ENCODE data around the gene FXYD6.
"Not testable (repeated sequence)": the region's sequence is repeated elsewhere in the genome, so short reads cannot be mapped to it uniquely, and the experiment has no call there.

The FXYD6 gene, protein sequence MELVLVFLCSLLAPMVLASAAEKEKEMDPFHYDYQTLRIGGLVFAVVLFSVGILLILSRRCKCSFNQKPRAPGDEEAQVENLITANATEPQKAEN

DNA sequence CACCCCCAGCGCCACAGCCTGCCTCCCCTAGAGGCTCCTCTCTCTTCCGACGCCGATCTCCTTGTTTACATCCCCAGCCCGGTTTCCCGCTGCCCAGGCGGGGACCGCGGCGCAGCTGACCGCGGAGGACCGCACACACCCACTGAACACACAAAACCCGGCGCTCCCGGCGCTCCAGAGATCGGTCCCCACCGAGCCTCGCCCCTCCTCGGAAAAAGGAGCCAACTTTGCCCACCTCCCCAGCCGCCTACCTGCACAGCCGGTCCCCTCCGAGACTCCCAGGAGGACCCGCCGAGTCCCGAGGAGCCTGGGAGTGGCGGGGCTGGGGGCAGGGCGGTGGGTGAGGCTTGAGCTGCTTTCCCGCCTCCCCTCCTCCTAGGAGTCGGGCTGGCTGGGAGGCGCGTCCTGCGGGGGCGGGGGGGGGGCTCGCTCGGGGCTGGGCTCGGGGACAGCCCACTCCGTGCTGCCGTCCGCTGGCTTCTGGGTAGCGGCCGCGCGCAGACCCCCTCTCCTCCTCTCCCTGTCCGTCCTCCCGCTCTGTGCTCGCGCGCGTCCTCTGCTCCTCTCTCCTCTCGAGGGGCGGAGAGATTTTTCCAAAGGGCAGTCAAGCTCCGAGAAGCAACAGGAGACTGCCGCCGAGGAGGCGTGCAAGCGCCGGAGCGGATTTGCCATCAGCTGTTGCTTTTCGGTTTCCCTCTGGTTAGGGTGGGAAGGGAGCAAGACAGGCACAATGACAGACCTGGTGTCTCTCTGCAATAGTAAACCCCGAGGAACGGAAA is at the start of gene FXYD6:
TSS of gene FXYD6 (minus strand) at position 318 of the 779 bp plus-strand sequence. CDS start 33,882 bp downstream, outside the sequence.
- no peak for FAIRE-seq

DNA sequence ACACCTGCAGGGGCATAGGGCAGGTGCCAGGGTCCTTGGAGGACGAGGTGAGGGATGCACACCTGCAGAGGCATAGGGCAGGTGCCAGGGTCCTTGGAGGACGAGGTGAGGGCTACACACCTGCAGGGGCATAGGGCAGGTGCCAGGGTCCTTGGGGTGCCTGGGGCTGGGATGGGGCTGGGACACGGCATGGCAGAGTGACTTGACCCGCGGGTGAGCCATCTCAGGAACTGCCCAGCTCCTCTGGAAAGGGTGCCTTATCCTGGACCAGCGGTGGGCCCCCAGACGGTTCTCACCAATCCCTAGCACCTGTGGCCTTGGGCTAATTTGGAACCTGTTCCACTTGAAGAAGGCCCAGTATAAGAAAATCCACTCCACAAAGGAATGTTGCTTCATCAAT is 49.7 kb upstream of the FXYD6 start:
- not testable (repeated sequence) for FAIRE-seq

DNA sequence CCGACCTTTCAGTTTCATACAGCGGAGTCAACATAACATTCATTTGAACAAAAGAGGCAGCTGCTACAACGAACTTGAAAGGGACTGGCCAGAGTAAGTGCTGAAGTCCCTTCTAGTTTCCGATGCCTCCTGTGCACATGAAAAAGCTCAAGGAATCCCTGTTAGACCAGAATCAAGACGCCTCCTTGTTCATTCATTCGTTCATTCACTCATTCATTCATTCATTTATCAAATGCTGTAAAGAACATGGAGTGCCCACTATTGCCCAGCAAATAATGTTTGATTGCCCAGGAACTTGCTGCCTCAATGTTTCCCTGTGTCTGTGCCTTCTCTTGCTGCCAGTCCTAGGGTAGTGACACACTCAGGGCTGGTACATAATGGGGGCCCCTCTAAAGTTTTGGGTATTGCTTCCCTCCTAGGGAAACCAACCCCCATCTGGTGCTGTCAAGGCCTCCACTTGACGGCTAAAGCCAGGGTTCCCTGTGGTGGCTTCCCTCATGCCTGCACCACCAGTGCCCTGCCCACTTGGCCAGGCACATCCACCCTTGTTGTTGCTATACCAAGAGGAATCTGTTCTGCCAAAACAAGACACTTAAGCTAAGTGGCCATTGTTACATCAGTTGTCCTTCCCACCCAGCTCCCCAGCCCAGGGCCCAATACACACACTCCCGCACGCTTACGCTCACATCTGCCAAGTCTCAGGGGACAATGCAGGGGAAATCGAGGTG is 48.9 kb upstream of the FXYD6 start:
- no peak for FAIRE-seq

DNA sequence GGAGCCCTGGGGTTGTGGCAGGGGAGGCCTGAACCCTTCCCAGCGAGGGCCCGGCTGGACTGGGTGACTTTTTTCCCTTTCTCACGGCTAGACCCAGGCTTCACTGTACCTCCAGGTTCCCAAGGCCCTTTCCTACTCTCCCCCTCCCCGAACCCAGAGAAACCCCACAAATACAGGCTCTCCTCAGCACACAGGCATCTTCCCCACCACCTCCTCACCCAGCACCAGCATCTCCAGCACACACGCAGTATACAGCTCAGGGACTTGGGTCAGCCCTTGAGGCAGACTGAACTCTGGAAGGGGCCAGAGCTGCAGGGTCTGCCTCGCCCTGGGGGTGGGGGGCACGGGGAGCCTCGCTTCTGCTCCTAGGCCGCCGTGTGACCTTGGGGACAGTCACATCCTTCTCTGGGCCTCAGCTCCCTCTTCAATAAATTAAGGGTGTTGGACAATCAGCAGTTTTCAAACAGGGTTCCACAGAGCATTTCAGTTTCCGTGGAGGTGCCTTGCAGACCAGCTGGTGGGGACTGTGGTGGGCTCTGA is 48.2 kb upstream of the FXYD6 start:
- no peak for FAIRE-seq

DNA sequence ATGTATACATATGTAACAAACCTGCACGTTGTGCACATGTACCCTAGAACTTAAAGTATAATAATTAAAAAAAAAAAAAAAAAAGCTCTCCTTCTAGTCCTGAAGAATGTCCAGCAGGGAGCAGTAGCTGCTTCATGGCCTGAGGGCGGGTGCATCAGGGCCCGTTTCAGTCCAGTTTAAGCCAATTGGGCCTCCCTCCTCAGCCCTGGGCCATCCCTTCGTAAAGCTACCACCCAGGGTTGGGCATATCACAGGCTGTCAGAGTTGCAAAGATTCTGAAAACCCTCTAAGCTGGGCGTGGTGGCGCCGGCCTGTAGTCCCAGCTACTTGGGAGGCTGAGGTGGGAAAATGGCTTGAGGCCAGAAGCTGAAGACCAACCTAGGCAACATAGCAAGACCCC is 47.3 kb upstream of the FXYD6 start:
- no peak for FAIRE-seq

DNA sequence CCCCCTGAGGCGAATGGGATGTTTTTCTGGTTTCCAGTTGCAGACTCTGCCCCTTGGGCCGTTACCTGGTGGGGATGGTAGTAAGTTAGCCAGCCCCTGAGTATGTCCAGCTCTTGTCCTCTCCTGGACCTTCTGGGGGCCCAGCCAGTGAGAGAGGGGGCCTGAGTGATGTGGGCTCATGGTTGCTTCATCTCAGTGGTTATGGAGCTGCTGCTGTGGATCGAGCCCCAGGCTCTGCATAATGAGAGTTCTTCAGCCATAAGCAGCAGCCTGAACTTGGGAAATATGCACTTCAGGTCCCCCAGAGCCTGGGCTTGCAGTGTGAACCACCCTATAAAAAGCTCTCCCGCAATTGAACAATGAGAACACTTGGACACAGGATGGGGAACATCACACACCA is 46.8 kb upstream of the FXYD6 start:
- no peak for FAIRE-seq

DNA sequence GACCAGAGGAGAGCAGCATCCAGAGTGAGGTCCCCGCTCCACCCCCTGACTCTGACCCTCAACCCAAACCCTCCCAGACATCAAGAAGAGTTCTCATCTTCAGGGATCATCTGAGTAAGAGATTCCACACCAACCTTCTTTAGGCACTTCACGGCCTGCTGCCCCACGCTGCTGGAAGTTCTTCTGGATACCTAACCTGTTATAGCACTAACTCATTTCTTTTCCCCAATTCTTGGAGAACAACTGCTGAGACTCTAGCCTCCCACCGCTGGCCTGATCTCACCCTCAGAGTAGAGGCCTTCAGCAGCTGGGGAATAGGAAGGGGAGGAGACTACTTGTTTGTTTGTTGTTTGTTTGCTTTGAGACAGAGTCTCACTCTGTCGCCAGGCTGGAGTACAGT is 45.4 kb upstream of the FXYD6 start:
- FAIRE-seq, result no peak

DNA sequence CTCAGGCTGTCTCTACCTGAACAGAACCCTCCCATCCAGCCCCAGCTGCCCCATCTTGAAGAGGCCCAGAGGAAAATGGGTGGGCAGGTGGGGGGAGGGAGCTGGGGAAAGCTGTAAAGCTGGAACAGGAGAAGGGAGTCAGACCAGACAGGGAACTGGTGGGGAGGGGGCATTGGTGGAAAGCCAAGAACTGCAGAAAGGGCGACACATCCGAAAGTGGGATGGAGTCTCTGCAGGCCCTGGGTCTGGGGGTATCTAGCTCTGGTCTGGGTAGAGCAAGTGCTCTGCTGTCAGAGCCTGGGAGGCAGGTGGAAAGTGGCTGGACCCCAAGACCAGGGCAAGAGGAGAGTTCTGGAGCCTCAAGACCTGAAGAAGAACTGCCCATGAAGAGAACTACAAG is 45.0 kb upstream of the FXYD6 start:
- FAIRE-seq, result no peak

DNA sequence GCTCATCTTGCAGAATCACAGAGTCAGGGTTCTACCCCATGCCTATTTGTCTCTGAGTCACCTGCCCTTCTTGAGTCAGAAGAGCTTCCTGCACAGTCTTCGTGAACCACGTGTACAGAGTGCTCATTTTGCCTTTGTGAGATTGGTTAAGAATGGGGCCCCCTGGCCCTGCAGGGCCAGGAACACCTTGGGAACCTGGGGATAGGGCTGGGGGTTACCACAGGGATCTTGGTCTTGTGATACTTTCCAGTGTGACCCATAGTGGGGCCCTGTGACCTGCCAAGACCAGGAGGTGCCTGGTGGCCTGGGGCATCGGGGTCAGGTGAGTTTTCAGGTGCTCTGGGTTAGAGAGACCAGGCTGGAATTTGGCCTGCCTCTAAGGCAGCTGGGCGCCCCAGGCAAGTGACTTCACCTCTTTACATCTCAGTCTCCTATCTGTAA is 43.3 kb upstream of the FXYD6 start:
- FAIRE-seq, result no peak

DNA sequence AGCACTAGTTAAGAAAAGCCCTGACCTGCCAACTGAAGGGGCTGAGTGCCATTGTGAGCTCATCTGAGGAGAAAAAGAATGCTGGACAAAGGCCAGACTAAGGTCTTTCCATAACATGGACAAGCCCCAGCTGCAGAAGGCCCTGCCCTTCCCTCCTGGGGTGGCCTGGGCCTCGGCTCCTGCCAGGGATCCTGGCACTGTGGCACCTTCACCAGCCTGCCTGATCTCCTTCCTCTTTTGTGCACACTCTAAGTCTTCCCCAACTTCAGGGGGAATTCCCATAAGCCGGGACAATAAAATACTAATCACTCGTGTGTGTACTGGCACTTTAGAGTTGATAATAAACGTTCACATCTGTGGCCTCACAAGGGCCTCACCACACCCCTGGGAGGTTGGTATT is 42.9 kb upstream of the FXYD6 start:
- FAIRE-seq, result no peak

DNA sequence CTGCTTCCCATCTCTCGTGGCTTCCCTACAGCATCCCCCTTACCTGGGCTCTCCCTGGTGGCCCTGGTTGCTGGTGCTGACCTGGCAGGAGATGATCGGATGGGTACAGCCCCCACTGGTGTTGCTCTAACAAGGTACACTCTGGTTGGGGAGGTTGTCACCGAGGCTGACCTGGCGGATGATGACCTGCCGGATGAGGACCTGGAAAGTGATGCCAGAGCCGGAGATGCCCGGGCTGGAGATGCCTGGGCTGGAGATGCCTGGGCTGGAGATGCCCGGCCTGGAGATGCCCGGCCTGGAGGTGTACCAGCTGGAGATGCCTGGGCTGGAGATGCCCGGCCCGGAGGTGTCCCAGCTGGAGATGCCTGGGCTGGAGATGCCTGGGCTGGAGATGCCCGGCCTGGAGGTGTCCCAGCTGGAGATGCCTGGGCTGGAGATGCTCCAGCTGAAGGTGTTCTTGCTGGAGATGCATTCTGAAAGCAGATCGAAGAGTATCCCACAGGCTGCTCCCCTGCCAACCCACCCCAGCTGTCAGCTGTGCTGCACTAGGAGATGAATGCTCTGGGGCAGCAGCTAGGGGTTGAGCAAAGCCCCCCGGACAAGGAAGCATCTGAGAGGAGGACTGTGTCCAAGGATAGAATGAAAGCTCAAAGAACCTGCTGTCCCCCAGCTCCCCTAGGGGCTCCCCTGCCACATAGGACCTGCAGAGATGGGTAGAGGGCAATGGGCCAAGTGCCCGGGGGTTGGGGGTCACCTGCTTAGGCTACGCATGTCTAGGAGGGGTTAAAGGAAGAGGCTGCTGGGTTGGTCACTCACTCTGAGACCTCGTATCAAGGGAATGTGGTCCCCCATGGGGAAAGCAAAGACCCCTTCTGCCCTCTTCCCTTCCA is 42.2 kb upstream of the FXYD6 start:
- no peak for FAIRE-seq

DNA sequence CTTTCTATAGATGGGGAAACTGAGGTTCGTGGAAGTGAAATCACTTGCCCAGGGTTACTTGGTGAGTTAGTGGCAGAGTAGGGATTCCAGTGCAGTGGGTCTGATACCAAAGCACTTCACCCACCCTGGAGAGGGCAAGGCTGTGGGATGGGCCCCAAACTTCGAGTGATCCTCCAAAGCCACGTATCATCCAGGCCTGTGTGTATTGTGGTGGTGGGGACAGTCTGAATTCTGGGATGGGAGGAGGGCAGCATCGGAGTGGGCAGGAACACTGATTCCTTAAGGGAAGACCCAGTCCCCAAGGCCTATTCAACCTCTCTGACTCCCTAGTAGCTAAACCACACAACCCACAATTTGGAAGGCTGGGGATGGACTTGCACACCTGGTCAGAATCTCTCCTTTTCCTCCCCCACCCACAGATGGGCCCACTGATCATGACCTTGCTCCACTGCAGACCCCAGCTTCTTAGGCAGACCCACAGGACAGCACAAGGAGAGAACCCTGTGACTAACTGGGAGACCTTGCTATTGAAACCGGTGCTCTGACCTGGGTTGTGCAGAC is 41.2 kb upstream of the FXYD6 start:
- no peak for FAIRE-seq

DNA sequence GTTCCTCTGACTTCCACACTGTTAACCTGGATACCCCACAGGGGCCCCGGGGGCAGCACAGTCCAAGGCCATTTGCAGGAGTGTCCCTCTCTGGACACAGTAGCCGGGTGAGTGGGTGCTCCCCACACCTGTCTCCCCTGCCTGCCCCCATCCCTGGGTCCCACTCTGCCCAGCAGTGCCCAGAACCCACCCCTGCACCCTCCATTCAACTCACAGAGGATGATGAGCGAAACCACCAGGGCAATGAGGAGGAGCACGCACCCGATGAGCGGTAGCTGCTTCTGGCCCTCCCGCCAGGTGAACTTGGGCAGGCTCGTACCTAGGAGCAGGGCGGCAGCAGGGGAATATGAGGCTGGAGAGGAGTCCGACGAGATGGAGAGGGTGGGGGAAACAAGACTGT is 40.5 kb upstream of the FXYD6 start:
- FAIRE-seq, result no peak

DNA sequence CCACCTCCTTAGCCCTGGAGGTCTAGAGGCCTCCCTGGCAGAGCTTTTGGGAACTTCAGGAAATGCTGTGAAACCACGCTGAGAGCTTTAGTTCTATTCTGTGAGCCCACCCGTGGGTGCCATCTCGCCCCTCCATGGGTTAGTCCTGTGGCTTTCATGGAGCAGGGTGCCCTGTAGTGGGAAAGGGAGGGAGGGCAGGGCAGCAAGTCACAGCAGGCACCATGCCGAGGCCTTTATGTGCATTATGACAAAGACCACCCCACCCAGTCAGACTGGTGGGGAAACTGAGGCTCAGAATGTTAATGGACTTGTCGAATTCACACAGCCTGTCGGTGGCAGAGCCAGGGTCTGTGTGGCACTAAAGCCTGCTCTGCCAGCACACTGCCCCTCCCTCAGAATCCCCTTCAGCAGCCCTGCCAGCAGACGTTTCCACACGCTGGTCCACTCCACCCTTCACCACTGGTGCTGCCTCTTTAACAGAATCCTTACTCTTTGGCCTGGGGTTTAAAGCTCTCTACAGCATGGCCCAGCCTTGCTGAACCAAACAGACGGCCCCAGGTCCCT is 39.3 kb upstream of the FXYD6 start:
- FAIRE-seq, result no peak

DNA sequence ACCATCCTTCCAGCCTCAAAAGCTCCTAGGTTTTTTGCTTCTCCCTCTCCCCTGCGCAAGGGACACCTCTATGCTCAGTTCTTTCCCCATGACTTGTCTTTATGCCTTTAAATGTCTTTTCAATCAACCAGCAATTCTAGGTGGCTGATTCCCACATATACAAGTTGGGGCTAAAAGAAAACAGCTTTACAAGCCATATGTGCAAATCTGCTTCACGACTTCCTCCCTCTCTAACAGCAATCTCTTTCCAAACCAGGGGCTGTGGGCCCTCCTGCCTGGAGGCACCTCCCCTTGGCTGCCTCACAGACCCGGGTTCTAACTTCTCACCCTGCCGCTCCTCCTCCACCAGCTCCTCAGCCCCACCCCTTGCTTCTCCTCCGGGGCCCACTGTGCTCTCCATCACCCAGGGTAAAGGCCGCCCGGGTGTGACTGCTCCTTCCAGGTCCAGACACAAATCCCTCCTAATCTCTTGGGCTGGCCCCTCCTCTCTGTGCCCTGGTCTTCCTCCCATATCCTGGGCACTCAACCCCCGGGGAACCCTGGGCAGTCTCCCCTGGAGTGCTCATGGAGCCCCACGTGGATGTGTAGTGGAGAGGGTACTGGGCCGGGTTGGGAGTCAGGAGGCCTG is 38.6 kb upstream of the FXYD6 start:
- FAIRE-seq, result no peak

DNA sequence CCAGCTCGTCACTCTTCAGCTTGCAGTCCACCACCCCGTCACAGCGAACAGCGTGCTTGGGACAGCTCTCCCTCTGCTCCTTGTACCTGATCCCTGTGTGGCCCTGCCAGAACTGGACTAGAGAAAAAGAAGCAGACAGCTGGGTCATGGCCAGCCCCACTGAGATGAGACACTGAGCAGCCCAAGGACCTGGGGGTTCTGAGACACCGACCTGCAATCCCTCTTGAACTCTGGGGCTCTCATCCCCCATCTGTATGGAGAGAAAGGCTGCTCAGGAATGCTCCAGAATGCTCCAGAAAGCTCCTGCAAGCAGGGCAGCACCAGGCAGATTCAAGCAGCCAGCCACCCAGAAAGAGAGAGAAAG is 37.9 kb upstream of the FXYD6 start:
- FAIRE-seq, result no peak

DNA sequence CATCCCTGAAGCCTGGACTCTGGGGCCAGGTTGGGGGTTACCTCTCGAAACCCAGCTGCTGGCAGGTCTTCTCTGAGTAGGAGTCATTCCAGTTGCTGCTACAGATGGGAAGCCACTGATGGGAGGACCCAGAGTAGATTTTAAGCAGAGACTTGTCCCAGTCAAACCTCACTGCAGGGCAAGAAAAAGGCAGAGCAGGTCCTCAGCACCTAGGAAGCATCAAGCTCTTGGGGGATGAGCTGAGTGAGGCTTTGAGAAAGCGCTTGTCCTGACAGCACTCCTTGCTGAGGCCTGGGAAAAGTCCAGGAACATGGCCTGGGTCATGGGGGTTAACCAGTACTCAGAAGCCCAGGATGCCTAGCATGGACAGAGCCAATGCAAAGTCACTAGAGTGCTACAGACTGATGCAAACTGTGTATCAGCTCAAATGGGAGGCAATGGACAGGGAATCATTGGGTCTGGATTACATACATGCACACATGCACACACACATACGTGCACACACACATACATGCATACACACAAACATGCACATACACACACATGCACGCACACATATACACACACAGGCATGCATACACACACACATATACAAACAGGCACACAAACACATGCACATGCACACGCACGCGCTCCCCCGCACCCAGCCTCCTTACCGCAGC is 37.4 kb upstream of the FXYD6 start:
- no peak for FAIRE-seq

DNA sequence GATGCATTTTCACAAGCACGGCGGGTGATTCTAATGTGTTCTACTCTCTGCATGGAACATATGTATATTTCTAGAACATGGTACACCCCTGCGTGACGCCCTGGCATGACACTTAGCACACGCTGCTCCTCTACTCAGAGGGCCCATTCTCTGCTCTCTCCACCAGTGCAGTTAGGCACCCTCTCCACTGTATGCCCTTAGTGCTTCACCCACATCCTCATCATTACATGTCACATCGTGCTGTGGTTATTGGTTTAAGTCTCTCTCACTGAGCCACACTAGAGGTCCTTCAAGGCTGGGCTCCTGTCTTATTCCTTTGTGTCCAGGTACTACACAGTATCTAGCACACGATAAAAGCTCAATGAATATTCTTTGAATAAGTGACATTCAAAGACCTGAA is 36.0 kb upstream of the FXYD6 start:
- no peak for FAIRE-seq

DNA sequence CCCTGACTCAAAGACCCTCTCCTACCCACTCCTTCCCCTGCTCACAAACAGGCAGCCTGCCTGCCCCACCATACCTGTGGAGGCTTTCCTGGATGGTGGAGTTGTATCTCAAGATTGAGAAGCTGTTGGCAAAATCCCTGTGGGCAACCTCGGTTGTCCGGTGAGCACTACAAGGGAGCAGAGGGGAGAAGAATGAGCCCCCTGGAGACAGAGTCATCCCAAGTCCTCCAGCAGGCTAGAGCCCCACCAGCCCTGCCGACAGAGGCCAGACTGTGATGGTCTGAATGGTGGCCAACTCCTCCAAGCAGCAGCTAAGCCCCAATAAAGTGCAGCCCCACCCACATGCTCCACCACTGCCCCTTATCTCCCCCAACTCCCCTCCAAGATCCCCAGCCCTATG is 35.2 kb upstream of the FXYD6 start:
- FAIRE-seq, result no peak

DNA sequence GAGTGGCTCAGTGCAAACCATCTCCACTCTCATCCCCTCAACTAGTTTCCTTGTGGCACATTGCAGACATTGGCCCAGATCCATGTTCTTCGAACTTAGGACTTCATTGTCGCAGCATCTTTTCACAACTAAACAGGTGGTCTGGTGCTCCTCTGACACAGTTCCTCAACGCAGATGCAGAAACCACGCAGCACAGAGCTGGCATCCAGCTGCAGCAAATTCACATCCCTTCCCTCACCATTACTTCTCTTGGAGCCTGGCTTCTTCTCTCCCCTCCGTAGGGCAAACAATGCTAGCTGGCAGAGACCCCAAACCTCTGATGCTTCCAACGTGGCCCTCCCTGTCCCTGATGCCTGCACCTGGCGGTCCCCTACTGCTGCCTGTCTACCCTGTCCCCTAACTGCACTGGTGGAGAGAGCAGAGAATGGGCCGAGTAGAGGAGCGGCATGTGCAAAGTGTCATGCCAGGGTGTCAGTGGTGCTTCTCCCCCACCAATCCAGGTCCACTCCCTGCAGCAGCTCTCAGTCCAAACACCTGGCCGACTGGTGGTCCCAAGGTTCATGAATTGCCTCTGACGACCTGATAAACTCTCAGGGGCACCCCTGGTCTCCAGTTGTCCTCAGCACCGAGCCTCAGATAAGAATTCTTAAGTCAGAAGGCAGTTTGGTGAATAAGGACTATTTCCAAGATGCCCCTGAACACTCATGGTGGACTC is 34.6 kb upstream of the FXYD6 start:
- no peak for FAIRE-seq

DNA sequence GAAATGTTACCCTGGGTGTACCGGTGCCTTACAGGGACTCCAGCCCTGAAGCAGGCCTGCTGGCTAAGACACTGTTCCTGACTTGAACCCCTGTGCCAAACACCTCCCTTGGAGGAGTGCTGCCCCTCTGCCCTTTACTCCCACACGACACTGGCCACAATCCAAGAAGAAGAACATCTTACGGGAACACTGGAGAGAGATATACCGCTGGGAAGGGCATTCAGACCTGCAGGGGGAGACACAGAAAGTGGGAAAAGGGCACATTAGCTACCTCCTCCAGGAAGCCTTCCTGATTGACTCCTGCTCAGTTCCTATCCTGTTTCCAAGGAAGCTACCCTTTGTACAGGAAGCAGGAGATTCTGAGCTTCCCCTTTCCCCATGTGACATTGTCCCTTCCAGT is 34.1 kb upstream of the FXYD6 start:
- FAIRE-seq, result no peak
